Activated CD4-positive, alpha-beta T cell treated with anti-CD3 and anti-CD28 coated beads, Interleukin-2, amount 50 U/mL, for 24 hours (primary cell): ENCODE measurements around the gene KCNG2.
"Not testable (repeated sequence)": the region's sequence is repeated elsewhere in the genome, so short reads cannot be mapped to it uniquely, and the experiment has no call there.

Experiments
- DNase-seq, 2 donors: peaks; one replicate each; pipeline ENCODE4 v3.0.0-alpha.2; 2020; ENCODE audit warnings: low read depth in 1 of 2, low spot score in 1 of 2

KCNG2 gene

GRCh38 chr18:79866889-79867574, 69.3 kb downstream of the KCNG2 start:
- no peak for DNase-seq

- no peak for DNase-seq
Measured at GRCh38 chr18:79867666-79868065, 69.9 kb downstream of the KCNG2 start.

DNA sequence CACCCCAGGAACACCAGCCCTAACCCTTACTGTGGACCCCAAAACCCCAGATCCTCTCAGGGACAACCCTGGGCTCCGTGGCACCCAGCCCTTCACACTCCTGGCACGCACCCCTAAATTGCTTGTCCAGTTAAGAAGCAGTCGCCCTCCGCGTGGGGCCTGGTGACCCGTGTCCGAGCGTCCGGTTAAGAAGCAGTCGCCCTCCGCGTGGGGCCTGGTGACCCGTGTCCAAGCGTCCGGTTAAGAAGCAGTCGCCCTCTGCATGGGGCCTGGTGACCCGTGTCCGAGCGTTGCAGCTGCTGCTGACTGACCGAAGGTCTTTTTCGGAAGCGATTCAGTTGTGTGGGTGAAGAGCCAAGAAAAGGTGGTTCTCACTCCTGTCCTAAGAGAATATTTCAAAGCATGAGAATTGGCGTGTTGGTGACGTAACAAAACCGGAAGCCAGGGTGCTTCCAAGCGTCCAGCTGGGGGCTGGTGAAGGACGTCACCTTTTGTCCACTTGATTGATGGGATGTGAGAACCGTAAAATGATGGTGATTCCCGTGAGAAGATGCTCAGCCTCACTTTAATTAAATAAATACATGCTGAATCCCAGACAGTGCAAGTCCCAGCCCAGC, 70.5 kb downstream of the KCNG2 start:
- DNase-seq = no peak

DNA sequence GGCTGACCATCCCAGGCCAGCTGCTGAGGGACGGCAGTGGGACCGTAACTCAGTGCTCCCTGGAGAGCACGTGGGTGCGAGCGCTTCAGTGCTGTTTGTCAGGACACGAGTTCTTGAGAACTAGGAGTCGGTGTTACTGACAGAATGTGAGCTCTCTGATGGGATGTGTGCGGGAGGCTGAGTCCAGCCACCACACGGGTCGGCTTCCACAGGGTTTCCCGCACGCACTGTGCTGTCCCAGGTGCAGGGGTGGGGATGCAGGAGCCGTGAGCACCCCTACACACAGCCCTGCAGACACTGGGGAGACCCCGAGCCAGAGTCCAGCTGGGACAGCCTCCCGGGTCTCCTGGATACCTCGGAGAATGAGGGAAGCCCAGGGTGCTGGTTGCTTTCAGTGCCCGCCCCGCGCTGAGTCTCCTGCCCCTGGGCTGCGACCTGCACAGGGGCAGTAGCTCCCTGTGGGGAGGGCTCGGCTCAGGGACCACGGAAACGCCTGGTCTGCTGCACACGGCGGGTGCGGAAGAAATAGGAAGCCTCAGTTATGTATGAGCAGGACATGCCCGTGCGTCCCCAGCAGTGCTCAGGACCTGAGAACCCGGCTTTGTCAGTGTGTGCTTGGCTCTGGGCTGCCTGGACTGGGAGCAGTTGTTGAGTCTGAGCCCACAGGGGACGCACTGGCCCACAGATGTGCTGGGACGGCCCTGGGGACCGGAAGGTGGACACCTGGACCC, 71.2 kb downstream of the KCNG2 start:
- no peak for DNase-seq

- no peak for DNase-seq
Measured at GRCh38 chr18:79869591-79870300, 72.0 kb downstream of the KCNG2 start.

- no peak for DNase-seq
Measured at GRCh38 chr18:79870301-79871025, 72.7 kb downstream of the KCNG2 start.

- DNase-seq = no peak
Measured at GRCh38 chr18:79871026-79871390, 73.3 kb downstream of the KCNG2 start.

DNA sequence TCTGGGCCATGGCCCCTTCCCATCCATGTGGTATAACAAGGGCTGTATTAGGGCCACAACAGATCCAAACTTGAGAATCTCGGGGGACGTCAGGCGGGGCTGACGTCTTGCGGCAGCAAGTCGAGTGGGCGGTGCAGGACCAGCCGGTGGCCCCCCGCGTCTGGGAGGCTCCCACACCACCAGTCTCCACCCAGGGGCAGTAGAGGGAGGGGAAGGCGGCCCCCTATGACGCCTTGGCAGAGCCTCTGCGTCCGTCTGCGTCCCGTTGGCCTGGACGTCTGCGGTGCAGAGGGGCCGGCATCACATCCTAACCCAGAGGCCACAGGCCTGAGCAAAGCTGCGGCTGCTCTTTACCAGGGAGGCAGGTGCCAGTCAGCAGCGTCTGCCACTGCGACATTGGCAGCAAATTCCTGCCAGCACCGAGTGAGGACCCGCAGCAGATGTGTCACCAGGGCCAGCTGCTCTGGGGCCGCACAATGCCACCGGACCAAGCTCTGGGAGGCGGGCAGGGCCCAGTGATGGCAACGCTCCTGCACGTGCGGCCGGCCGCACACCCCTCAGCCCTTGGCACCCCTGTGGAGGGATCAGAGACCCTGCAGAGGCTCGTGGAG, 73.8 kb downstream of the KCNG2 start:
- no peak for DNase-seq

DNA sequence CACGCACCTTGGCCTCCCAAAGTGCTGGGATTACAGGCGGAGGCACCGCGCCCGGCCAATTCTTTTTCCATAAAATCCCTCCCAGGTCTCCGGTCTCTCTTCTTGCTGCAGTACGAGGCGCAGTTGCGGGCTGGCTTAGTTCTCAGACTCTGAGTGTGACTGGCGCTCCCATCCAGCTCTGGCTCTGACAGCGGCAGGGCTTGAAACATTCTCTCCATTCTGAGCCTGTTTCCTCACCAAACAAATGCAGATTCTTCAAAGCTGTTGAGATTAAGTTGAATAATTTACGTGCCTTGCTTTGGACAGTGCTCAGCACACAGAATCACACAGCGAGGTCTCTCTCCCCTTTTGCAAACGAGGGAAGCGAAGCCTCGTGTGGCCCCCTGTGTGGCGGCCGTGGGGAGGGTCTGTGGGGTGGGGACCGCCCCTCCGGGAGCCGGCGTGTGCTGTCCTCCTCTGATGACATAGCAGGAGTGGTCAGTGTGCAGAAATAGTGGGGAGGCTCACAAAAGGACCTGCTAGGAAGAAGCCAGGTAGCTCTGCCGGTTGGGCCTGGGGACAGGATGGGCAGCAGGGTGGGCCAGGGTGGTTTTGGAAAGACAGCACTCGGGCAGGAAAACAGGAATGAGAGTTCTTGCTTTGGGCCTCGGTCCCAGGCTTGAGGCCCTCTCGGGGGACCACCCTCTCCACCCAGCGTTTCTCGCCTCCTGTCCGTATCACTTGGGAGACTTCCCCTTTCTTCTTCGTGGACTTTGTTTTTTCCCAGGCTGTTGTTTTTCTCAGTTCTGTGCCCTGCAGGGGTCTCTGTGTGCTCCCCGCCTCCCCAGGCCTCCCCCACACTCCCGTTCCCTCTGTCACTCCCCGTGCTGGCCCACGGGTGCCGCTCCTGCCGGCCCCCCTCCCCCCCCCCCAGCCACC, 75.0 kb downstream of the KCNG2 start:
- DNase-seq = no peak

GRCh38 chr18:79873449-79874110, 75.8 kb downstream of the KCNG2 start:
- no peak for DNase-seq

GRCh38 chr18:79874553-79875530, 77.1 kb downstream of the KCNG2 start:
- DNase-seq = no peak

DNA sequence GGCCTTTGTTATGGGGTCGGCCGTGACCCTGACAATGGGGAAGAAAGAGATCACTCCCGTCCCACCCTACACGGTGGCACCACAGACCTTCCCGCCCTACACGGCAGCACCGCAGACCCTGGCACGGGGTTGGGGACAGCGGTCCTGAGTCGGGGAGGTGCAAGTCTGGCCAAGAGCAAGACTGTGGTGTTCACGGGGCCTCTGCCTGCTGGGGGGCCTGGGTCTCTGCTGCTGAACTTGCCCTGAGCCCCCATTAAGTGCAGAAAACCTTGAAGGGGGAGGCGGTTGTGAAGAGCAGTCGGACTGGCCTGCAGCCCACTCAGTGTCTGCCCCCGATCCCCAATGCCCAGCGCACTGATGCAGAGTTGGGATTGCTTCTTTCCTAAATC, 77.8 kb downstream of the KCNG2 start:
- no peak for DNase-seq

- no peak for DNase-seq
Measured at GRCh38 chr18:79875931-79876461, 78.3 kb downstream of the KCNG2 start.

GRCh38 chr18:79876497-79876896, 78.8 kb downstream of the KCNG2 start:
- DNase-seq = no peak

DNA sequence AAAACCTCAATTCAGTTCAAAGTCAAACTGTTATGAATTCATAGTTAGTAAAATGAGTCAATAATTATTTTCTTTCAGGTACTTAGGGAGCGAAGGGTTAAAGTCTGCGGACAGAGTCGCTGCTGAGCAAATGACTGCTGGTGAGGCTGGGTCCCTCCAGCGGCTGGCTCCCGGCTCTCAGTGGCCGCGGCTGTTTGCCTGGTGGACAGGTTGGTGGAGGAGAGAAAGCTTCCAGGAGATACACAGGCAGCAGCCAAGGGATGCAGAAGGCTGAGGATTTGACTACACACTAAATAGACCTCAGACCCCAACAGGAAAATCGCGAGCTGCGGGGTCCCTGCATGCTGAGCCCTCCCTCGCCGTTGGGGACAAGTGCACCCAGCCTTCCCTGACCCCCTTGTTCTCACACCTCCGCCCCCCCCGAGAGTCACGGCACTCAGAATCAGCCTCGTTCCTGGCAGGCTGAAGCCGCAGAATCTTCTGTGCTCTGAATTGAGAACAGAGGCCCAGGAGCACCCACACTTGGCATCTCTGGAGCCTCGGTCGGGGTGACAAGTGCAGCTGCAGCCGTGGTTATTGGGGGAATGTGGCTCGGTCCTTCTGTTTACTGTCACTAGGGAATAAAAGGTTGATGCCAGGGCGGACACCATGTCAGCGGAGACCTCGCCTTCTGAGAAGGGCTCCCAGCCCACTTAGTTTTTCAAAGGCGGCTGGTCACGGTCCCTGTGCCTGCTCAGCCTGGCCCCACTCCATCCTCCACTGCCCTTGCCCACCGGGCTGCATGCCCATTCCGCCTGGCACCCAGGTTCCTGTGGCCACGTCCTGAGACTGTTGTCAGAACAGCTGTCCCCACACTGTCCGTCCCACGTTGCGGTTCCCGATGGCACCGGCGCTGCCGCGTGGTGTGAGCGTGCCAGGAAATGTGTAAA, 79.7 kb downstream of the KCNG2 start:
- no peak for DNase-seq

DNA sequence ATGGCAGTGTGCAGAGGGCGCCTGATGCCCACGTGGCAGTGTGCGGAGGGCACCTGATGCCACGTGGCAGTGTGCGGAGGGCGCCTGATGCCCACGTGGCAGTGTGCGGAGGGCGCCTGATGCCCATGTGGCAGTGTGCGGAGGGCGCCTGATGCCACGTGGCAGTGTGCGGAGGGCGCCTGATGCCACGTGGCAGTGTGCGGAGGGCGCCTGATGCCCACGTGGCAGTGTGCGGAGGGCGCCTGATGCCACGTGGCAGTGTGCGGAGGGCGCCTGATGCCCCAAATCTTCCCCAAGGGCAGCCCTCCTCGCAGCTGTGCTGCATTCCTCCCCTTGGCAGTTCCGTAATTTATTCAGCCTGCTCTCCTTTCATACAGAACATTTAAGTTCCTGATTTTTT, 80.5 kb downstream of the KCNG2 start:
- not testable (repeated sequence) for DNase-seq
